ENCODE data around the gene ERICH6B.

GRCh38 chr13:45628094-45628493 is 12.6 kb upstream of the ERICH6B start:
- no peak for TF ChIP-seq ZNF274 (IDR thresholded peaks at IDR 0.05; ENCODE audit: low read depth, low read length)
- TF ChIP-seq SUZ12 (IDR thresholded peaks at IDR 0.05; ENCODE audit: extremely low read depth, insufficient read depth, insufficient read length): no peak
- no peak for TF ChIP-seq YY1 (IDR thresholded peaks at IDR 0.05; ENCODE audit: insufficient read depth, insufficient read length)
